GM20000 (cell line): Measurements from ENCODE around the gene EXOC4.

Source experiments
- DNase-seq: peaks from one replicate; pipeline ENCODE4 v3.0.0; 2012; ENCODE audit warnings: low spot score
- TF ChIP-seq, protein P1 (sequence below): IDR thresholded peaks from 2 replicates; pipeline ENCODE4 v1.5.1; 2012; ENCODE audit warnings: mild to moderate bottlenecking, control low read depth; ENCODE audit errors: extremely low read depth, missing control alignments

EXOC4 gene

DNA sequence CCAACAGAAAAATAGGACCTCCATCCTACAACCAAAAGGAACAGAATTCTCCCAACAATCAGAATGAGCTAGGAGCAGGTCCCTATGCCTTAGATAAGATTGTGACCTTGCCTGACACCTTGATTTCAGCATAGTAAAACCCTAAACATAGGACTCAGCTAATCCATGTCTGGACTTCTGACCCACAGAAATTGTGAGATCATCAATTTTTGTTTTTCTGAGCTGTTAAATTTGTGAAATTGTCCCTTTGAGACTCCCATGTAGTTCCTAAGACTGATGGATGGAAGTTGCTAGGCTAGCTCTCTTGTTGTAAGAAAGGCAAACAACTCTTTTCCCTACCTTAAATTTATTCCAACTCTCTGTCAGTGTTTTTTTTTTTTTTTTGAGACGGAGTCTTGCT, 244.2 kb downstream of the EXOC4 start:
- TF ChIP-seq, protein P1, sequence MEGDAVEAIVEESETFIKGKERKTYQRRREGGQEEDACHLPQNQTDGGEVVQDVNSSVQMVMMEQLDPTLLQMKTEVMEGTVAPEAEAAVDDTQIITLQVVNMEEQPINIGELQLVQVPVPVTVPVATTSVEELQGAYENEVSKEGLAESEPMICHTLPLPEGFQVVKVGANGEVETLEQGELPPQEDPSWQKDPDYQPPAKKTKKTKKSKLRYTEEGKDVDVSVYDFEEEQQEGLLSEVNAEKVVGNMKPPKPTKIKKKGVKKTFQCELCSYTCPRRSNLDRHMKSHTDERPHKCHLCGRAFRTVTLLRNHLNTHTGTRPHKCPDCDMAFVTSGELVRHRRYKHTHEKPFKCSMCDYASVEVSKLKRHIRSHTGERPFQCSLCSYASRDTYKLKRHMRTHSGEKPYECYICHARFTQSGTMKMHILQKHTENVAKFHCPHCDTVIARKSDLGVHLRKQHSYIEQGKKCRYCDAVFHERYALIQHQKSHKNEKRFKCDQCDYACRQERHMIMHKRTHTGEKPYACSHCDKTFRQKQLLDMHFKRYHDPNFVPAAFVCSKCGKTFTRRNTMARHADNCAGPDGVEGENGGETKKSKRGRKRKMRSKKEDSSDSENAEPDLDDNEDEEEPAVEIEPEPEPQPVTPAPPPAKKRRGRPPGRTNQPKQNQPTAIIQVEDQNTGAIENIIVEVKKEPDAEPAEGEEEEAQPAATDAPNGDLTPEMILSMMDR = no peak

GRCh38 chr7:133501771-133502170, 248.9 kb downstream of the EXOC4 start:
- TF ChIP-seq, protein P1 = no peak
- DNase-seq = no peak

More for the DNA sequence above, 244.2 kb downstream of the EXOC4 start:
- DNase-seq = no peak

- TF ChIP-seq, protein P1 = no peak
- no peak for DNase-seq
These were observed 249.6 kb downstream of the EXOC4 start for GRCh38 chr7:133502498-133502897.

GRCh38 chr7:133502972-133503371, 250.1 kb downstream of the EXOC4 start:
- TF ChIP-seq, protein P1 = no peak
- no peak for DNase-seq

DNA sequence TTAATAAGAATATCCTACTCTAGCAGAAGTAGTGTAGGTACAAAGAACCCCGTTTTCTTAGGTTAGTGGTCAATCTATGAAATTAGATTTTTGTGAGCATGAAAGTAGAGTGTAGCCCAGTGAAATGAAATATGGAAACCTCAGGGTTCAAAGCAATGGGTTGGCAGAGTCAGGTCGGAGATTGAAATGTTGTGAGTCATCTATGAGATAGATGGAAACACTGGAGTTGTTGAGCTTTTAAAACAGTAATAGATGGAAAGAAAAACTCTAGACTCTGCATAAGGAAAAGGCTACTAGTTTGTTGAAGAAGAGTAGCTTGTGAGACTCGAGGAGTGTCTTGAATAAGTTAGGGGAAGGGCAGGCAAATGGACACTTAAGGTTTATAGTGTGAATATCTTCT, 251.9 kb downstream of the EXOC4 start:
- TF ChIP-seq, protein P1 = no peak
- no peak for DNase-seq

GRCh38 chr7:133509822-133510221, 256.9 kb downstream of the EXOC4 start:
- no peak for DNase-seq
- TF ChIP-seq, protein P1 = no peak

GRCh38 chr7:133510326-133511055, 257.6 kb downstream of the EXOC4 start:
- TF ChIP-seq, protein P1 = no peak
- no peak for DNase-seq
